ENCODE results near the gene SNX13. TPM values are rescaled to one million over a fixed set of nuclear protein-coding genes. Genes with fewer than 3 reads are reported as not detected.

SNX13 gene
- total RNA-seq, 4 donors from 2014 or later, result 45.7 to 78.8 (median 67.3) TPM

- no peak for DNase-seq (ENCODE audit: low spot score in 2 of 2)
- intact Hi-C loops (cut with DNase I; ENCODE audit: low total_unique reads), result no loop called here
- H3K4me3 ChIP-seq (ENCODE audit: low read depth, poor library complexity, severe bottlenecking), result no peak overlapping the region
- TF ChIP-seq CTCF (IDR thresholded peaks at IDR 0.05) (no peak), POLR2A (IDR thresholded peaks at IDR 0.05) (no peak)
- 52 to 57% methylated on average over 5 of the region's 5 CpGs for WGBS, 2 donors
Observed at GRCh38 chr7:17968791-17969715, 28.8 kb upstream of the SNX13 start.

GRCh38 chr7:17966706-17967105, 26.4 kb upstream of the SNX13 start:
- DNase-seq (ENCODE audit: low spot score in 2 of 2), result no peak
- 65 to 76% methylated on average over 3 of the region's 3 CpGs for WGBS, 2 donors
- intact Hi-C loops (cut with DNase I; ENCODE audit: low total_unique reads), result no loop called here
- TF ChIP-seq POLR2A (IDR thresholded peaks at IDR 0.05) (no peak), CTCF (IDR thresholded peaks at IDR 0.05) (no peak)
- H3K4me3 ChIP-seq (ENCODE audit: low read depth, poor library complexity, severe bottlenecking), result no peak overlapping the region

GRCh38 chr7:17965603-17966002, 25.3 kb upstream of the SNX13 start:
- intact Hi-C loops (cut with DNase I; ENCODE audit: low total_unique reads), result no loop called here
- TF ChIP-seq POLR2A (IDR thresholded peaks at IDR 0.05) (no peak), CTCF (IDR thresholded peaks at IDR 0.05) (no peak)
- no peak overlapping the region for H3K4me3 ChIP-seq (ENCODE audit: low read depth, poor library complexity, severe bottlenecking)
- no peak for DNase-seq (ENCODE audit: low spot score in 2 of 2)

- DNase-seq (ENCODE audit: low spot score in 2 of 2), result peak in 1 of 2 donors; percentile 41
- WGBS, 2 donors, result 52 to 78% methylated on average over 3 of the region's 3 CpGs
- intact Hi-C loops (cut with DNase I; ENCODE audit: low total_unique reads), result no loop called here
- H3K4me3 ChIP-seq (ENCODE audit: low read depth, poor library complexity, severe bottlenecking), result no peak overlapping the region
- no peak for TF ChIP-seq POLR2A (IDR thresholded peaks at IDR 0.05)
- no peak for TF ChIP-seq CTCF (IDR thresholded peaks at IDR 0.05)
Observed at GRCh38 chr7:17963281-17963680, 23.0 kb upstream of the SNX13 start.

- H3K4me3 ChIP-seq (ENCODE audit: low read depth, poor library complexity, severe bottlenecking), result no peak overlapping the region
- intact Hi-C loops (cut with DNase I; ENCODE audit: low total_unique reads), result no loop called here
- 94 to 95% methylated on average over 9 of the region's 9 CpGs for WGBS, 2 donors
- TF ChIP-seq CTCF (IDR thresholded peaks at IDR 0.05) (no peak), POLR2A (IDR thresholded peaks at IDR 0.05) (no peak)
- DNase-seq (ENCODE audit: low spot score in 2 of 2), result no peak
Observed at GRCh38 chr7:17962652-17963051, 22.4 kb upstream of the SNX13 start.

Data from lower leg skin (tissue), 4 donors.